CD14-positive monocyte (primary cell): ENCODE results near the gene HLA-DMB. TPM values are rescaled to one million over a fixed set of nuclear protein-coding genes. Genes with fewer than 3 reads are reported as not detected.

Experiments used
- DNase-seq, 3 donors: peaks; one replicate each; pipeline ENCODE4 v3.0.0-alpha.2; 2011 to 2022
- H2AFZ ChIP-seq: 2 replicates; pipeline ENCODE4 v1.6.0; 2012; ENCODE audit warnings: mild to moderate bottlenecking, low read depth, low read length, inconsistent platforms; ENCODE audit not compliant: insufficient read depth, poor library complexity, severe bottlenecking
- H3K27ac ChIP-seq, 2 donors: 1 replicate in 1 of 2; 2 replicates in 1 of 2; pipeline ENCODE4 v1.5.1; 2012 to 2013; ENCODE audit warnings: low read length in 2 of 2, control low read depth in 1 of 2, inconsistent platforms in 1 of 2, low read depth in 1 of 2, mild to moderate bottlenecking in 1 of 2
- H3K27me3 ChIP-seq, 2 donors: one replicate each; pipeline versions ENCODE4 v1.6.0 to v1.6.1; 2011 to 2013; ENCODE audit warnings: low read length in 2 of 2; ENCODE audit not compliant: control insufficient read depth in 2 of 2, insufficient read depth in 2 of 2
- H3K36me3 ChIP-seq, 2 donors: replicated peaks in 1 of 2; 1 replicate in 1 of 2; 2 replicates in 1 of 2; pipeline versions ENCODE4 v1.5.1 to v1.6.1; 2012 to 2013; ENCODE audit warnings: low read length in 2 of 2, control low read depth in 1 of 2, inconsistent platforms in 1 of 2, mild to moderate bottlenecking in 1 of 2; ENCODE audit not compliant: insufficient read depth in 2 of 2, control insufficient read depth in 1 of 2
- H3K4me1 ChIP-seq, 2 donors: 1 replicate in 1 of 2; 2 replicates in 1 of 2; pipeline versions ENCODE4 v1.5.1 to v1.6.1; 2012 to 2013; ENCODE audit warnings: low read length in 2 of 2, control low read depth in 1 of 2, inconsistent platforms in 1 of 2, mild to moderate bottlenecking in 1 of 2, moderate library complexity in 1 of 2; ENCODE audit not compliant: insufficient read depth in 2 of 2, control insufficient read depth in 1 of 2
- H3K4me2 ChIP-seq: replicated peaks from 2 replicates; pipeline ENCODE3; 2012; ENCODE audit warnings: low read length, moderate library complexity, mild to moderate bottlenecking; ENCODE audit not compliant: poor library complexity, severe bottlenecking; ENCODE audit errors: extremely low read depth
- H3K4me3 ChIP-seq, 3 experiments: fragments of 200-600 bp in 1 of 3; sonication (generic) in 1 of 3; replicated peaks in 1 of 3; 1 replicate in 2 of 3; 2 replicates in 1 of 3; pipeline ENCODE4 v1.5.1; 2011 to 2013; ENCODE audit warnings: low read length in 3 of 3, mild to moderate bottlenecking in 3 of 3, control low read depth in 2 of 3, low read depth in 2 of 3, inconsistent platforms in 1 of 3, moderate library complexity in 1 of 3
- H3K79me2 ChIP-seq: 2 replicates; pipeline ENCODE4 v1.6.0; 2012; ENCODE audit warnings: mild to moderate bottlenecking, control low read depth, inconsistent platforms, low read length, moderate library complexity; ENCODE audit not compliant: insufficient read depth
- H3K9ac ChIP-seq: 2 replicates; pipeline ENCODE4 v1.6.0; 2017; ENCODE audit warnings: low read length, mild to moderate bottlenecking; ENCODE audit not compliant: insufficient read depth, poor library complexity, severe bottlenecking
- H3K9me3 ChIP-seq, 2 donors: replicated peaks in 1 of 2; 1 replicate in 1 of 2; 2 replicates in 1 of 2; pipeline versions ENCODE4 v1.5.1 to v1.6.1; 2012 to 2013; ENCODE audit warnings: low read length in 2 of 2, control low read depth in 1 of 2; ENCODE audit not compliant: control insufficient read depth in 1 of 2, insufficient read depth in 1 of 2
- H4K20me1 ChIP-seq: 2 replicates; pipeline ENCODE4 v1.6.0; 2012; ENCODE audit warnings: mild to moderate bottlenecking, low read length, control low read depth, moderate library complexity; ENCODE audit not compliant: insufficient read depth
- H3K27ac Mint-ChIP-seq, 7 donors: one replicate each; pipeline ENCODE4 v1.8.0; 2020; ENCODE audit warnings: mild to moderate bottlenecking in 7 of 7, mixed read lengths in 7 of 7, moderate library complexity in 6 of 7, inconsistent platforms in 2 of 7
- H3K27me3 Mint-ChIP-seq, 3 donors: one replicate each; pipeline ENCODE4 v1.8.0; 2021 to 2022; ENCODE audit warnings: low read depth in 3 of 3, mild to moderate bottlenecking in 3 of 3, mixed read lengths in 3 of 3, moderate library complexity in 3 of 3, inconsistent platforms in 1 of 3
- H3K36me3 Mint-ChIP-seq, 2 donors: one replicate each; pipeline ENCODE4 v1.8.0; 2020; ENCODE audit warnings: mixed read lengths in 2 of 2, inconsistent platforms in 1 of 2, mild to moderate bottlenecking in 1 of 2
- H3K4me1 Mint-ChIP-seq: one replicate; pipeline ENCODE4 v1.8.0; 2020; ENCODE audit warnings: mild to moderate bottlenecking, mixed read lengths
- H3K4me3 Mint-ChIP-seq, 2 donors: one replicate each; pipeline ENCODE4 v1.8.0; 2020; ENCODE audit warnings: mild to moderate bottlenecking in 2 of 2, mixed read lengths in 2 of 2, moderate library complexity in 1 of 2
- H3K9me3 Mint-ChIP-seq, 7 donors: one replicate each; pipeline ENCODE4 v1.8.0; 2020 to 2022; ENCODE audit warnings: mixed read lengths in 7 of 7, mild to moderate bottlenecking in 6 of 7, moderate library complexity in 6 of 7, inconsistent platforms in 2 of 7
- WGBS: methylation state at CpG from one replicate; pipeline ENCODE4 v1.1.5; 2013; ENCODE audit warnings: missing lambda C conversion rate; ENCODE audit not compliant: insufficient coverage; 5-methylcytosine and 5-hydroxymethylcytosine counted together
- intact Hi-C, 2 donors: fragments of 100-400 bp; cut with micrococcal nuclease; formaldehyde crosslinking; loops; one replicate each; pipeline versions ENCODE4 v1.15.0 to v1.15.1; 2023
- polyA plus RNA-seq, 3 donors: library from polyadenylated mRNA; depleted of rRNA in 1 of 3; unstranded in 2 of 3; stranded (reverse) in 1 of 3; fragments of 300-500 nt in 2 of 3; fragments of >200 nt in 1 of 3; fragmentation: Illumina TruSeq in 2 of 3; gene quantifications; 1 replicate in 2 of 3; 2 replicates in 1 of 3; pipeline ENCODE4 v1.2.3, GENCODE V29; 2012 to 2021
- TF ChIP-seq, protein P1 (sequence below): fragments of 200-600 bp; IDR thresholded peaks from one replicate; pipeline ENCODE4 v1.8.0; 2022; ENCODE audit warnings: antibody characterized with exemption, mild to moderate bottlenecking

Gene HLA-DMB
- polyA plus RNA-seq, 3 donors, result 510 to 924 (median 726) TPM

DNA sequence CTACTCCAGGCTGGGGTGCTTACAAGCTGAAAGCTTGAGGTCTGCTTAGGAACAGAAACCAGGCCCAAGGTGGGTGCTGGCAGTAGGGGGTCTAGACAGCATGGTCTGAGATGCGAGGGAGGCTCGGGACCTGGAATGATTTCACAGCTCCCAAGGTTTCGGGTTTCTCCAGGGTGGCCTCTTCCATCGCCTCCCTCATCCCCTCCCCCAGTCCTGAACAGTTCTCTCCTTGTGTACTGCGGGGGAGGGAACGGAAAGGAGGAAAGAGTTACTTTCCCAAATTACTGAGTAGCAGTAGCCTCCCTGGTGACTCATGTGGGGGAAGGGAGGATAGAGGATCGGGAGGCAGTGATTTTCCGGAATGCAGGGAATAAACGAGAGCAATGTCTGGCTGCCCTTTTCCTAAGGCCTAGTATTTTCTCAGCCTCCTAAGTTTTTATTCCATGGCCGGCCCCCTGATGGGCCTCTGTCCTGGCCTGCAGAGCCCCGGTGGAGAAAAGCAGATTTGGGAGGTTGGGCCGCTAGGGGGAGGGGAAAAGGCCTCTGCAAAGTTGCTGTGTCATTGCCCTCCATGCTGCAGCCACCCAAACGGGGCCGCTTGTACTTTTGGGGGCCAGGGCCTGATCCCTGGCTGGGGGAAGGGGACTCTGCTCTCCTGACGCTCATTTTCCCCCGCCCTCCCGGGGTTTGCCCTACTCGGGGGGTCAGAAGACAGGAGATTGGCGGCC is 29.0 kb upstream of the HLA-DMB start:
- 0% methylated on average over 9 of the region's 19 CpGs for WGBS
- Histone ChIP-seq H3K9ac (peak overlapping the region; percentile 79), H3K4me1 (peaks cover 36 to 43% of the 10 kb centered on the region in 2 donors), H3K4me3 (peak overlapping the region; percentile 93 to 96 (median 93)), H3K36me3 (peaks cover 7 to 15% of the 10 kb centered on the region in 2 donors), H3K79me2 (peaks cover 89% of the 10 kb centered on the region), H3K9me3 (no peaks in the 10 kb centered on the region), H3K27me3 (no peaks in the 10 kb centered on the region), H3K27ac (peak overlapping the region; percentile 95 to 97), H2AFZ (peak overlapping the region; percentile 58), H3K4me2 (peak overlapping the region; percentile 99), H4K20me1 (peaks cover 28% of the 10 kb centered on the region)
- H3K27ac Mint-ChIP-seq, result peak overlapping the region; percentile 98 to 100 (median 99)
- peak overlapping the region; percentile 98 to 100 for H3K4me3 Mint-ChIP-seq
- TF ChIP-seq, protein P1, sequence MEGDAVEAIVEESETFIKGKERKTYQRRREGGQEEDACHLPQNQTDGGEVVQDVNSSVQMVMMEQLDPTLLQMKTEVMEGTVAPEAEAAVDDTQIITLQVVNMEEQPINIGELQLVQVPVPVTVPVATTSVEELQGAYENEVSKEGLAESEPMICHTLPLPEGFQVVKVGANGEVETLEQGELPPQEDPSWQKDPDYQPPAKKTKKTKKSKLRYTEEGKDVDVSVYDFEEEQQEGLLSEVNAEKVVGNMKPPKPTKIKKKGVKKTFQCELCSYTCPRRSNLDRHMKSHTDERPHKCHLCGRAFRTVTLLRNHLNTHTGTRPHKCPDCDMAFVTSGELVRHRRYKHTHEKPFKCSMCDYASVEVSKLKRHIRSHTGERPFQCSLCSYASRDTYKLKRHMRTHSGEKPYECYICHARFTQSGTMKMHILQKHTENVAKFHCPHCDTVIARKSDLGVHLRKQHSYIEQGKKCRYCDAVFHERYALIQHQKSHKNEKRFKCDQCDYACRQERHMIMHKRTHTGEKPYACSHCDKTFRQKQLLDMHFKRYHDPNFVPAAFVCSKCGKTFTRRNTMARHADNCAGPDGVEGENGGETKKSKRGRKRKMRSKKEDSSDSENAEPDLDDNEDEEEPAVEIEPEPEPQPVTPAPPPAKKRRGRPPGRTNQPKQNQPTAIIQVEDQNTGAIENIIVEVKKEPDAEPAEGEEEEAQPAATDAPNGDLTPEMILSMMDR, result peak; percentile 46
- intact Hi-C loops, result loop anchor here (1.0 to 5.0 kb wide), 5 partner anchors 15 to 128 kb away; partner anchors contain the start of genes HLA-DMA (in 1 of the 2) and PSMB8 (in 1 of the 2)
- H3K27me3 Mint-ChIP-seq, result peaks cover 0 to 10% (median 2%) of the 10 kb centered on the region in 3 donors
- H3K36me3 Mint-ChIP-seq, result peaks cover 20 to 31% of the 10 kb centered on the region in 2 donors
- peaks cover 0 to 9% (median 0%) of the 10 kb centered on the region in 7 donors for H3K9me3 Mint-ChIP-seq
- H3K4me1 Mint-ChIP-seq, result peaks cover 47% of the 10 kb centered on the region
- peak; percentile 57 to 76 (median 61) for DNase-seq

- peaks cover 0 to 10% (median 2%) of the 10 kb centered on the region in 3 donors for H3K27me3 Mint-ChIP-seq
- Histone ChIP-seq H2AFZ (peak overlapping the region; percentile 86), H3K4me1 (peaks cover 32 to 42% of the 10 kb centered on the region in 2 donors)
Measured at GRCh38 chr6:32968867-32969684, 28.2 kb upstream of the HLA-DMB start.

More at GRCh38 chr6:32968867-32969684, 28.2 kb upstream of the HLA-DMB start:
- TF ChIP-seq, protein P1, result no peak
- H3K4me3 ChIP-seq, result peak overlapping the region; percentile 93 to 96 (median 93)
- peaks cover 45% of the 10 kb centered on the region for H3K4me1 Mint-ChIP-seq
- peaks cover 0 to 9% (median 0%) of the 10 kb centered on the region in 7 donors for H3K9me3 Mint-ChIP-seq
- H3K79me2 ChIP-seq, result peaks cover 89% of the 10 kb centered on the region
- H4K20me1 ChIP-seq, result peaks cover 21% of the 10 kb centered on the region
- no peaks in the 10 kb centered on the region for H3K9me3 ChIP-seq
- H3K27me3 ChIP-seq, result no peaks in the 10 kb centered on the region
- 0% methylated on average over 26 of the region's 40 CpGs for WGBS
- peaks cover 0 to 8% of the 10 kb centered on the region in 2 donors for H3K36me3 ChIP-seq
- peaks cover 15 to 23% of the 10 kb centered on the region in 2 donors for H3K36me3 Mint-ChIP-seq
- H3K4me2 ChIP-seq, result peak overlapping the region; percentile 99
- H3K27ac Mint-ChIP-seq, result peak overlapping the region; percentile 98 to 100 (median 99)
- H3K9ac ChIP-seq, result peak overlapping the region; percentile 79
- peak overlapping the region; percentile 95 to 97 for H3K27ac ChIP-seq
- H3K4me3 Mint-ChIP-seq, result peak overlapping the region; percentile 98 to 100
- intact Hi-C loops, result loop anchor here in 1 of 2 donors (2.0 kb wide), 1 partner anchor 16 kb away; the partner anchor contains the start of gene HLA-DMA
- peak; percentile 41 to 71 (median 44) for DNase-seq
